HG03565 (cell line): ENCODE measurements around the gene EFEMP2.

Experiments used
- ATAC-seq: cut with Tn5 transposase; IDR thresholded peaks from one replicate; pipeline ENCODE4 v1.9.1; 2021; ENCODE audit warnings: mild to moderate bottlenecking, moderate library complexity; ENCODE audit not compliant: unreplicated experiment

Gene EFEMP2

GRCh38 chr11:65867284-65868071 is 5.1 kb downstream of the EFEMP2 start:
- ATAC-seq = no peak

DNA sequence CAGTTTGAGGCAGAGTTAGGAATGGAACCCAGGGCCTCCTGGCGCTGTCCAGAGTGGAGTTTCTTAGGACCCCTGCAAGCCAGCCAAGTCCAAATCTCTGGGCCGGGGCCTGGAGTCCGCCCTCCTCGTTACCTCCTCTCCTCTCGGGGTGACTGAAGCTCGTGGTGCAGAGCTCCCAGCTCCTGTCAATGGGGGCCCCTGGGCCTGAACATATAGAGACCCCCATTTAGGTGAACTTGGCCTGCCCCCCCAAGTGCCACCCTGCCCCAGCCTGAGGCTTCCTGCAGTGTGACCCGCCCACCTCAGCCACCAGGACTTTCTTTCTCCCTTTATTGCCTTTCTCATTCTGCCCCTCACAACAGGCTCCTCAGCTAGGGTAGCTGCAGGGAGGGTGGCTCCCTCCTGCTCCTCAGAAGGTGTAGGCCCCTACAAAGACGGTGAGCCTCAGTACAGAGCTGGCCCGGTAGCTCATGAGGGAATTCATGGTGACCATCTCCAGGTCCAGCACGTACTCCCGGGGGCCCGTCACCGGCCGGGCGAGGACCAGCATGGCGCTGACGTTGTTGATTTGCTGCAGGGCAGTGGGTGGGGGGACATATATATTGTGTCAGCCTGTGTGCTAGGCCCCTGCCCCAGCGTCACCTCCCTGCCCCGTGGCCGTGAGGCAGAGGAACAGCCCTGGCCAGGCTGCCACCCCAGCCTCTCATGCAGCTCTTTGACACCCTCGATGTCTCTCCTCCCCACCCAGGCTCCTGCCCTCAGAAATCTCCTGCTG is 5.9 kb downstream of the EFEMP2 start:
- ATAC-seq = no peak

- ATAC-seq = no peak
Observed at GRCh38 chr11:65865550-65866172, 6.9 kb downstream of the EFEMP2 start.

DNA sequence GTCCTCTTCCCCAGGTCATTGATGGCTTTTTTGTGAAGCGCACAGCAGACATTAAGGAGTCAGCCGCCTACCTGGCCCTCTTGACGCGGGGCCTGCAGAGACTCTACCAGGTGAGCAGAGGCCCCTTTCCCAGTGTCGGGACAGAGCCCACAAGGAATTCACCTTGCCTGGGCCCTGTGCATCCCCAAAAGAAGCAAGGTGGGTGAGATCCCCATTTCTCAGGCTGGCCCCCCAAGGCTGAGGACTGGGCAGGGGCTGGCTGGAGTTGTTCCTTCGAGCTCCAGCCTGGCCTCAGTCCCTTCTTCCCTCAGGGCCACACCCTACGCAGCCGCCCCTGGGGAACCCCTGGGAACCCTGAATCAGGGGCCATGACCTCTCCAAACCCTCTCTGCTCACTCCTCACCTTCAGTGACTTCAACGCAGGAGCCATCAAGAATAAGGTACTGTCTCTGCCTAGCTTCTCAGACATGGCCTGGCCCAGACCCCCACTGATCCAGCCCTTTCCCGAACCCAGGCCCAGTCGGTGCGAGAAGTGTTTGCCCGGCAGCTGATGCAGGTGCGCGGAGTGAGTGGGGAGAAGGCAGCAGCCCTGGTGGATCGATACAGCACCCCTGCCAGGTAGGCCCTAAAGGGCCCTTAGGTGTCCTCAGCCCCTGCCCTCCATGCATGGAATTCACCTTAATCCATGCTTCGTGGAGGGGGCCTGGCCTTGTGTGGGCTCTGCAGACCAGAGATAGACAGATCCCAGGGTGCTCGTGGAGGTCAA is 7.7 kb downstream of the EFEMP2 start:
- ATAC-seq = no peak

GRCh38 chr11:65863889-65864705 is 8.5 kb downstream of the EFEMP2 start:
- ATAC-seq = no peak

GRCh38 chr11:65862941-65863888 is 9.4 kb downstream of the EFEMP2 start:
- no peak for ATAC-seq

DNA sequence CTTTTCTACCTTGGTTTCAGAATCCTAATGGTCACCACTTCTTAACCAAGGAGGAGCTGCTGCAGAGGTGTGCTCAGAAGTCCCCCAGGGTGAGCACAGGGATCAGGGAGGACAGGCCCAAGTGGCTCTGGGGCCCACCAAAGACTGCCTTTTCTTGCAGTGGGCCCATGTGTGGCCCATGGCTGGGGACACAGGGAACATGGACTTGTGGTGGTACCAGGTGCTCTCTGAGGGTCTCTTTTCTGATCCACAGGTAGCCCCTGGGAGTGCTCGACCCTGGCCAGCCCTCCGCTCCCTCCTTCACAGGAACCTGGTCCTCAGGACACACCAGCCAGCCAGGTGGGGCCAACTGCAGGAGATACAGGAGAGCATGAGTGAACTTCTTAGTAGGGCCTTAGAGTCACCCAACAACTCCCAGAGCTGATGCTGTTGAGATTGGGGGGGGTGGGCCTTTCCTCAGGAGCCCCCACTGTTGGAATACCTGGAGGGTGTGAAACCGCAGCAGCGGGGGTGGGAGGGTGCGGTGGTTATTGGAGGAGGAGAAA is 10.3 kb downstream of the EFEMP2 start:
- no peak for ATAC-seq

DNA sequence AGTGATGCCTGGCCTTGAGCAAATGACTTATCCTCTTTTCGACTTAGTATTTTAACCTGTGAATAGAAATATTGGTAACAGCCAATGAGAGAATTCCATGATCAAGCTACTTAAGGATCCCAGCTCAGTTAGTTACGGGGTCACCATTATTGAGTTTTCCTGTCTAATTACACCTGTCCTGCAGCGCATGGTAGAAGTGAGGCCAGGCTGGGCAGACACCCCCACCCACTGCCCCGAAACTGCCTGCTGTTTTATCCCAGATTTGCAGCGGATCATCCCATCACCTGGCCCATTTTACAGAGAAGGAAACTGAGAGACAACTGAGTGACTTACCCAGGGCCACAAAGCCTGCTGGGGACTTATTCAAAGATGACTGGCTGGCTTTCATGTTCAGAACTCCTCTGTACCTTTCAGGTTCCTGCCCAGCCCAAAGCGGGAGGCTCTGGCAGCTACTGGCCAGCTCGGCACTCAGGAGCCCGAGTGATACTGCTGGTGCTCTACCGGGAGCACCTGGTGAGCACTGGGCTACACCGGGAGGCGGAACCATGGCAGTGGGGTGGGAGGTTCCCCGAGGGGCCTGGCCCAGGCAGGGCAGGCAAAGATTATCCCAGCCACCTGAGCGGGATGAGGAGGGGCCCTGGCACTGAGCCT is 10.9 kb downstream of the EFEMP2 start:
- no peak for ATAC-seq

GRCh38 chr11:65861165-65861505 is 11.5 kb downstream of the EFEMP2 start:
- no peak for ATAC-seq

GRCh38 chr11:65860278-65861164 is 12.1 kb downstream of the EFEMP2 start, which contains the start of gene MUS81:
Gene MUS81 (plus strand): TSS chr11:65860433. CDS start chr11:65860754, 321 bp downstream.
- no peak for ATAC-seq

GRCh38 chr11:65859812-65860277 is 12.8 kb downstream of the EFEMP2 start:
- ATAC-seq = no peak

DNA sequence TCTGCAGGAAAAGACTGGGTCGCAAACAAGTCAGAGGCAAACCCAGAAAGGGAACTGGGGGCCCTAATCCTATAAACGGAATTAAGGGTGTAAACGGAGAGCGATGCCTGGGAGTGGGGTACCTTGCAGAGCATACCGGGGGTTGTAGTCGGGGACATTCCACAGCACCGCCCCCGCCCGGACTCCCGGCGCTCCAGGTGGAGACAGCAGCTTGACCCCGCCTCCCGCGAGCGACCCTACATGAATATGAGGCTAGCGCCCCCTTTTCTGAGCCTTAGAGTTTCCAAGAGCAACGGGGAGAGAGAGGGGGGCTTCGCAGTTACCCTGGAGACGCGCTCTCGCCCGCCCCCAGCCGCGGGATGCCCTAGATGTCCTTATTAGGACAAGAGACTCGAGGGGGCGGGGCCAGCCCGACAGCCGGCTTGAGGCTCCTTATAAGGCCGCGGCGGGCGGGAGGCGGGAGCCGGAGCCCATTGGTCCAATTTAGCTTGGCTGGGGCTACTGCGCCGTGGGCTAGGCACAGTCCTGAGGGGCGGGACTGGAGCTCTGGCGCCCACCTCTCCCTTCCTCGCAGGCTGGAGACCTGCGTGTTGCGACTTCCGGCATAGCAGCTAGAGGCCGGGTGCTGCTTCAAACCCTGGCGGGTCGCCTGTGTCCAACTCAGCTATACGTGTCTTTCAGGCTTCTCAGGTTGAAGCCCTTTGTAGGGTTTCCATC is 13.3 kb downstream of the EFEMP2 start:
- peak; percentile 44 for ATAC-seq

DNA sequence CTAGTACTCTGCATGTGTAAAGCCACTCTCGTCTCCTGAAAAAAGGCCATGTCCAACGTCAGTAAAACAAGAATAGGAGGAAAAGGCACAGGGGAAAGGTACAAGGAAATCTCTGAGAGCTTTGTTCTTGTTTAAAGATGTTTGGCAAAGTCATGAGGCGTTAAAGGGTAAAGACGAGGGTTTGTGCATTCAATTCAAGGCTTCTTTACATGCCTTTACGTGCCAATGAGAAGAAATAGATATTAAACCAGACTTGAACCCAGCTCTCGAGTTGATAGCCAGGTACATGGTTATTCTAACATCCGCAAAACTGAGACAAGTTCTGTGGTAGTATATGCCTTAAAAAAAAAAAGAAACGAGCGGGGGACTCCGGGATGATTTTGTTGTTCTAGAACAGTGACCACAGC is 13.9 kb downstream of the EFEMP2 start:
- ATAC-seq = no peak

DNA sequence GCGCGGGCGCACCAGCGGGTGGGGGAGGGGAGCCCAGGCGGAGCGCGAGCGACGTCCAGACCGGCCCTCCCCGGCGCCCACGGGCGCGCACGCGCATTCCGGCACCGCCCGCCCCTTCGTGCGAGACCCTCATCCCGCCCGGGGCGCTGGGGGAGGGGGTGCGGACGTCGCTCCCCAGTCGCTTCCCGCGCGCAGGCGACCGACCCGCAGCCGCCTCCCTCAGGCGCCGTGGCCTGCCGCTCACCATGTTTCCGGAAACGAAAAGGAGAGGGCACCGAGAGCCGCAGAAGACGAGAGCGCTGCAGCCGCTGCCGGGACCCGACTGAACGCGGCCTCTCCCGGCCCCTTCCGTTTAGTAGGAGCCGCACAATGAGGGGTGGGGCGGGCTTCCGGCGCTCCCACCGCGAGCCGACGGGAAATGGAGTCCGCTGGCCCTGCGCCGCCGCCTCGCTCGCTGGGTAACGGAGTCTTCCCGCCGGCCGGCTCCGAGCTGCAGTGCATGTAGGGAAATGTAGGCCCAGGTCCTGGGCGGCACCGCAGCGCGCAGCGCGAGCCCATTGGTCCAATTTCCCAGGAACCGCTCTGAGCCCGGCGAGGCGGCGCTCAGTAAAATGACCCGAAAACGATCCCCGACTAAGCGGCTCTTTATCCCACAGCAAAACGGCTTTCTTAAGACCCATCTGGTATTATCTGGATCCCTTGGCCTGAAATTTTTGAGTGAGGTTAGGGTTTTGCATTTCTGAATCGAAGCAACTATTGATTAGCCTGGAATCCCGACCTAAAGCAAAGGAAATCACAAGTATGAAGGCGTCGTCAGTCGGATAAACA is 14.5 kb downstream of the EFEMP2 start, which contains the start of gene CFL1:
CFL1 (minus strand) TSS at position 328 of the 828 bp plus-strand sequence; CDS start at position 247, 81 bp downstream.
- peak; percentile 37 for ATAC-seq

- ATAC-seq = peak; percentile 0
Observed at GRCh38 chr11:65857500-65857852, 15.1 kb downstream of the EFEMP2 start.
